HL-60 (cell line): ENCODE data around the gene PLPPR4.

Experiments
- CTCF ChIP-seq: IDR thresholded peaks from one replicate; pipeline ENCODE4 v1.5.1; 2011; ENCODE audit warnings: low read length, control low read depth, inconsistent platforms; ENCODE audit not compliant: insufficient read depth
- GABPA ChIP-seq: IDR thresholded peaks from 2 replicates; pipeline ENCODE4 v1.6.1; 2012; ENCODE audit warnings: low read depth
- REST ChIP-seq: IDR thresholded peaks from 2 replicates; pipeline ENCODE4 v1.6.1; 2012; ENCODE audit warnings: low read depth; ENCODE audit not compliant: insufficient replicate concordance

- TF ChIP-seq CTCF (no peak), REST (no peak), GABPA (no peak)
These were observed 35.2 kb upstream of the PLPPR4 start for GRCh38 chr1:99229122-99229521.
